ENCODE results near the gene NOXO1. TPM values are rescaled to one million over a fixed set of nuclear protein-coding genes. Genes with fewer than 3 reads are reported as not detected.

Gene NOXO1, protein sequence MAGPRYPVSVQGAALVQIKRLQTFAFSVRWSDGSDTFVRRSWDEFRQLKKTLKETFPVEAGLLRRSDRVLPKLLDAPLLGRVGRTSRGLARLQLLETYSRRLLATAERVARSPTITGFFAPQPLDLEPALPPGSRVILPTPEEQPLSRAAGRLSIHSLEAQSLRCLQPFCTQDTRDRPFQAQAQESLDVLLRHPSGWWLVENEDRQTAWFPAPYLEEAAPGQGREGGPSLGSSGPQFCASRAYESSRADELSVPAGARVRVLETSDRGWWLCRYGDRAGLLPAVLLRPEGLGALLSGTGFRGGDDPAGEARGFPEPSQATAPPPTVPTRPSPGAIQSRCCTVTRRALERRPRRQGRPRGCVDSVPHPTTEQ
- 0.12 and 0.13 TPM in 2 replicates for total RNA-seq

DNA sequence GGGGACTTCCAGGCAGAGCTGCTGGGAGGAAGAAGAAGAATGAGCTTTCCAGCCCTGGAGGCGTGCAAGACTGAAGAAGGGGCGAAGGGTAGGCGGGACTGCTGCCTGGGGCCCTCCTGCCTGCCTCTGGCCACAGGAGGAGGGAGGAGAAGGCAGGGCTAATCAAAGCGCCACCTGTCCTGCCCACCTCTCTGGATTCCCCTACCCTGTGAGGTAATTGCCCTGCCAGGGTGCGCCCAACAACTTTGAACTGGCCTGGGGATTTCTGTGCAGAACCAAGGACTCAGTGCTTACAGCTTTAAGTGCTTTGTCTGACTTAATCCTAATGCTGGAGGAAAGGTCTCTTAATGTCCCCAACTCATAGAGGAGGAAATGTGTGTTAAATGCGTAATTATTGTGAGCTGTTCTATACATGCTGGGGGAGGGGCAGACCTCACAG is at the start of gene NOXO1:
TSS of gene NOXO1 (minus strand) at position 72 of the 439 bp plus-strand sequence. CDS start 290 bp downstream, outside the sequence.

DNA sequence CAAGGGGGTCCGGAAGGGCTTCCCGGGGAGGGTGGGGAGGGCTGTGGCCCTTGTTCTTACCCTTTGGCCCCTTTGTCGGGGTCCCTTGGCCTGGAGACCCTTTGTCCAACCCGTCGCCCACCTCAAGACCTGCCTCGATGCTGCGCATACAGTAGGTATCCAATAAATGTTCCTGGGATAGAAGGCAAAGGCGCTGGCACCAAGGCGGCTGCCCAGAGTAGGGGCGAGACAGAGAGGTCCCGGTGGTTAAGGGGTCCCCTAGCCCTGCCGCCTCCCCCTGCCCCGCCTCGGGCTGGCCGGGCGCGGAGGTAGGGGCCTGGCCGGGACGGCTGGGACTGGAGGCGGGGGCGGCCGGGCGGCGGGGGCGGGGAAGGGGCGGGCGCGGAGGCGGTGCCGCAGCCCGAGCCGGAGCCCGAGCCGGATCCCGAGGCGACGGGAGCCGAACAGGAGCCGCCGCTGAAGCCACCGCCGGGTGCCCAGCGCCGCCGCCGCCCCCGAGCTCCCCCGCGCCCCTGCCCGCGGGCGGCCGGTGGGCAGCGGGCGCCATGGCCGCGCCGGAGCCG is 45.3 kb upstream of the NOXO1 start, which contains the start of gene NHERF2:
TSS of gene NHERF2 (plus strand) at position 442 of the 563 bp plus-strand sequence. CDS start at position 546, 104 bp downstream.

DNA sequence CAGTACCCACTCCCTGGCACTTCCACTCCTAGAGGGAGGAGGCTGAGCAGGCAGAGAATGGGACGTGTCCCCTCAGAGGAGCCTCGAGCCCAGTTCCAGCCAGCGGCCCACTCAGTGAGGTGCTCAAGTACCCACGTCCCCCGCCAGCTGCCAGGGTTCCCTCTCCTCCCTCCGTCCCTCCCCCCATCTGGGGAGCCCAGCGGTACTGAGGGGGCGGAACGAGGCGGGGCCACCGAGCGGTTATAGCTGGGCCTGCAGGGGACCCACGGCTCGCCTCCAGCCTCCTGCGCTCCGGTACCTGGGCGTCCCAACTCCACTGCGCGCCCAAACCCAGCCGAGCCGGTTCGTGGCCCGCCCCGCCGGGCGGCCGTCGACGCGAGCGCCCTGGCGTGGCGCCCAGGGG is 38.2 kb upstream of the NOXO1 start, which contains the start of gene NPW:
TSS of gene NPW (plus strand) at position 268 of the 403 bp plus-strand sequence.

DNA sequence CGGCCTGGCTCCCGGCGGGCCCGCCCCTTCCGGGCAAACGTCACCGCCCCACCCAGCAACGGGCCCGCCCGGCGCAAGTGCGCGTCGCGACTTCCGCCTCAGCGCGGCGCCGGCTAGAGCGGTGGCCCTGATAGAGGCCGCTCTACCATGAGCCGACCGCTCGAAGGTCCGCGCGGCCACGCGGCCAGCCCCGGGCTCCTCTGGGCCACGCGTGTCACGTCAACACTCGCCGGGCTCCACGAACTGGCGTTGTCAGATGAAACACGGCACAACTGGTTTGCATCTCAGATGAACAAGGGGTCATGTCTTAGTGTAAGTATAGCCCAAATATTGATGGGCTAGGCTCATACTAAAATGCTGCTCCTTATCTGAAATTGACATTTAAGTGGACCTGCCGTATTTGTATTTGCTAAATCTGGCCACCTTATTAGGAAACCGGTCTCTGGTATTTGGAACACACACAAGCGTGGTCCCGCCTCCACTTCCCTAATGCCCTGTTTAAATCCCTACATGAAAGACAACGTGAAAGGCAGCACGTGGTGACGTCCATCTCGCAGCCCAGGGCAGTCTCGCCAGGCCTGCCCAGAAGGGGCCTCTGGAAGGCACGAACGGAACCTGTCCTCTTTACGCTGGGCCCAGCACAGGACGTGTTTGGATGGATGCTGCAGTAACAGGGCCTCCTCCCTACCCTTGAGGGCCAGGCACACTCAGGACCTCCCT is 28.7 kb upstream of the NOXO1 start, which contains the start of gene ZNF598:
TSS of gene ZNF598 (minus strand) at position 31 of the 720 bp plus-strand sequence.

DNA sequence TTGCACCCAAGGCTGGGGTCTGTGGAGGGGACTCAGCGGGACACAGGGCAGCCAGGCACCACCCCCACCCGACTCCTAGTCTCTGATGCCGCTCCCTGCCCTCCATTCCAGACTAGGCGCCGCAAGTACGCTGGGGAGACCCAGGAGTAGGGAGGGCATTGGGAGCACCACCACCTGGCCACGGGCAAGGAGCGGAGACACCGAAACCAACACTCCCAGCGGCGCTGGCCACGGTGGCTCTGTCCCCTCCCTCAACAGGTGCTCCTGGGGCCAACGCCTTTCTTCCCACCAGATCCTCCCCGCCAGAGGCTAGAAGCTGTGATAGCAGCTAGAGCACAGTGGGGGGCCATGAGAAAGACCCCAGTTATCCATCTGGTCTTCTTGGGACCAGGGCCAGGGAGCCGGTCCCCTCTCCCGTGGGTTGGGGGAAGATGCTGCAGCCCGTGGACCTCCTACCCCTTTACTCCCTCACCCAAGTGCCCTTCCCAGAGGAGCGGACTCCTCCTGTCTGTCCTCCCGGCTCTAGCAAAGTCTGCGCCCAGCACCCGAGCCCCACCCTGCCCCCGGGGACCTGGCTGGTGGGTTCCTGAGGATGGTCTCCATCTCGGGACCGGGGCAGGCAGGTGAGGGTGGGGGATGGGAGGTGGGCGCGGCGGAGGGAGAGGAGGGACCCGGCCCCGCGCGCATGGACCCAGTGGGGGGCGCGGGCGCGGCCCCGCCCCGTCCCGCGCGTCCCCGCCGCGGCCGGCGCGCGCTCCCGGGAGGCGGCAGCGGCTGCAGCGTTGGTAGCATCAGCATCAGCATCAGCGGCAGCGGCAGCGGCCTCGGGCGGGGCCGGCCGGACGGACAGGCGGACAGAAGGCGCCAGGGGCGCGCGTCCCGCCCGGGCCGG is 8.2 kb upstream of the NOXO1 start, which contains the start of gene SYNGR3:
TSS of gene SYNGR3 (plus strand) at position 762 of the 892 bp plus-strand sequence. CDS start 133 bp downstream, outside the sequence.

DNA sequence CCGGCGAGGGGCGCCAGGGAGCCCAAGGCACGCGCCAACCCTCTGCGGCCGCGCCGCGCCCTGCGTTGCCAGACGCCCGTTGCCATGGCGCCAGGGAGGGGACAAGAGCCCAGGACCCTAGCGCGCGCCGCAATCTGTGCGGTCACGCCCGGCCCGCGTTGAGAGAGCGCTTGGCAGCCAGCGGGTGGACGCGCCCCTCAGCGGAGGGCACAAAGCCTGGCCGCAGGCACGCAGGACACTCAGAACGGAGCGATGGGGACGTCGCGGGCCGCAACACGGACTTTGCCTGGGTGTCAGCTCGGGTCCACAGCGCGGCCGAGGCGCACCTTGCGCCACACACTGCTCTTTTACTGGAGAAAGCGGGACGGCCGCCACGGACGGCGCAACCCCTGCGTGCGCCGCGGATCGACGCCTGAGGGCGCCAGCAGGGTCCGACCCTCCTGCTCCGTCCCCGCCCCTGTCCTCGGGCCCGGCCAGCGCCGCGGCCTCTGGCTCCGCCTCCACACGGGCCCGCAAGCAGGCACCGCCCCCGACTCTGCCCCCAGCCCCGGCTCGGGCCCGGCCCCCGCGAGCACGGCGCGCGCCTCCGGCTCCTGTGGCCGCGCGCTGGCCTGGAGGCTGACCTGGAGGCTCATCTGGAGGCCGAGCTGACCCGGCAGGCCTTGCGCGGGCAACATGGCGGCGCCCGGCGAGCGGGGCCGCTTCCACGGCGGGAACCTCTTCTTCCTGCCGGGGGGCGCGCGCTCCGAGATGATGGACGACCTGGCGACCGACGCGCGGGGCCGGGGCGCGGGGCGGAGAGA is 2.5 kb upstream of the NOXO1 start, which contains the start of gene GFER:
TSS of gene GFER (plus strand) at position 650 of the 803 bp plus-strand sequence. CDS start at position 676, 26 bp downstream.

DNA sequence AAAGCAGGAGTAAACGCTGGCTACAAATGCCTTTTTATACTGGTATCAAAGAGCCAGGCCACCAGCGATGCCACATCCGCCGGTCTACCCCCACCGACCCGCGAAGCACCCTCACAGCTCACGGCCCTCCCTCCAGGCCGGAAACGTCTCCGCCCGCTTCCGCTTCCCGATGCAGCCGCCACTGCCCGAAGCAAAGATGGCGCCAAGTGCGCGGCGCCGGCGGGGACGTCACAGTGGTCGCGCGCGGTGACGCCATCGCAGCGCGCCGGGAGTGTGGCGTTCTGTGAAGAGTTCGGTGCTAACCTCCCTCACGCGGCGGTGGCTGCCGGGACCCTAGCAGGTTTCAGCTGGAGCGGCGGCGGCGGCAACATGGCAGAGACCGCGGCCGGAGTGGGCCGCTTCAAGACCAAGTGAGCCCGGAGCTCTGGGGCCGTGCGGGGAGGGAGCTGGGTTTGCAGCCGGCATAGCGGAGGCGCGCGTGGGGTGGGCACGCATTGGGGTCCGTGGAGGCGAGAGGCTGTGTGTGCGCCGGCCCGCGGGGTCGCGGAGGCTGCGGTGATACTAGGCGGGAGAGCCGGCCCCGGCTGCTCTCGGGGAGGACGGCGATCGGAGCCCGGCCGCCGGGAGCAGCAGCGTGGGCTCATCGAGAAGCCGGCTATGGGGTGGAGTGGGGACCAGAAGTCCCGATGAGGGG is 9.3 kb downstream of the NOXO1 start, which contains the start of gene TBL3:
TSS of gene TBL3 (plus strand) at position 258 of the 694 bp plus-strand sequence. CDS start at position 370, 112 bp downstream.

DNA sequence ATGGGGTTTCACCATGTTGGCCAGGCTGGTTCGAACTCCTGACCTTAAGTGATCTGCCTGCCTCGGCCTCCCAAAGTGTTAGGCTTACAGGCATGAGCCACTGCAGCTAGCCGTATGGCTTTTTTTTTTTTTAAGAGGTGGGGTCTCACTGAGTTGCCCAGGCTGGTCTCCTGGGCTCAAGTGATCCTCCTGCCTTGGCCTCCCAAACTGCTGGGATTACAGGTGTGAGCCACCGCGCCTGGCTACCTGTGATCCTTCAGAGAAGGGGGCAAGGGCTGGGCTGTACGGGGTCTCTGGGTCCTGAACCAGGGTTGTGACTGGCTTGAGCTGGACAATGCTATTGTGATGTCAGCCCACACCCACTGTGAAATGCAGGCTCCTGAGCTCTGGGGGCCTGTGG is 14.8 kb downstream of the NOXO1 start, which contains the start of gene RNF151:
TSS of gene RNF151 (plus strand) at position 397 of the 400 bp plus-strand sequence. CDS start 26 bp downstream, outside the sequence.

DNA sequence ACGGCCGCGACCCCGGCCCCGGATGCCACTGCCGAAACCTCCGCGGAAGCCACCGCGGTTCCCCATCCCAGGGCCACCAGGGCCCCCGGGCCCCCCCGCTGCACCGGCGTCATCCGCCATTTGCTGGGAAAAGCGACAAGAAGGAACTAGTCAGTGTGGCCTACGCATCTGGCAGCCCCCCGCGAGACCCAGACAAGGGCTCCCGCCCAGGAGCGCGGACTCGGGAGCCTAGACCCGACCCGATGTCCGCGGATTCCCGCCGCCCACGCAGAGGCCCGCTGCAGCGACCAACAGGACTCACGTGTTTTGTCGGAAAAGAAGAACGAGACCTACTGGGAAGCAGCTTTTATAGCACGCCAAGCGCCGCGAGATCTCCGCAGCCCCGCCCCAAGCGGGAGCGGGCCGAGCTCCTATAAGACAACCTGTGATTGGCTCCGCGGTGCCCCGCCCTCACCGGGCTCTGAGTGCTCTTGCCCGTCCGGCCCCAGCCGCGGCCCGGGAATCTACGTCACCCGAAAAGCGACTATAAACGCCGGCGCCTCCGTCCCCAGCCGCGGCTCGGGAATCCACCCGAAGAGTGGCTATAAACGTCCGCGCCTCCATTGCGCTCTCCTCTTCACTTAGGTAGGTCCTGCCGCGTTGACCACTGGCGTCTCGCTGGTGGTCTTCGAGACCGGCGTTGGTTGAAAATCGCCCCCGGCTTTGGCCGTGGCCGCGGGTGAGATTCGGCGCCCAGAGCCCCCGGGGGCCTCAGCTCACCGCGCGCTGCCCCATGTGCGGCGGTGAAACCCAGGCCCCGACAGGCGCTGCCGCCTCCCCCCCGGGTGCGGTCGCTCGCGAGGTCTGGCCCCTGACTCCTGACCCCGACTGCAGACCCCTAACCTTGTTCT is 16.5 kb downstream of the NOXO1 start, which contains the start of gene RPS2:
TSS of gene RPS2 (minus strand) at position 321 of the 890 bp plus-strand sequence. CDS start at position 120, 201 bp downstream.

DNA sequence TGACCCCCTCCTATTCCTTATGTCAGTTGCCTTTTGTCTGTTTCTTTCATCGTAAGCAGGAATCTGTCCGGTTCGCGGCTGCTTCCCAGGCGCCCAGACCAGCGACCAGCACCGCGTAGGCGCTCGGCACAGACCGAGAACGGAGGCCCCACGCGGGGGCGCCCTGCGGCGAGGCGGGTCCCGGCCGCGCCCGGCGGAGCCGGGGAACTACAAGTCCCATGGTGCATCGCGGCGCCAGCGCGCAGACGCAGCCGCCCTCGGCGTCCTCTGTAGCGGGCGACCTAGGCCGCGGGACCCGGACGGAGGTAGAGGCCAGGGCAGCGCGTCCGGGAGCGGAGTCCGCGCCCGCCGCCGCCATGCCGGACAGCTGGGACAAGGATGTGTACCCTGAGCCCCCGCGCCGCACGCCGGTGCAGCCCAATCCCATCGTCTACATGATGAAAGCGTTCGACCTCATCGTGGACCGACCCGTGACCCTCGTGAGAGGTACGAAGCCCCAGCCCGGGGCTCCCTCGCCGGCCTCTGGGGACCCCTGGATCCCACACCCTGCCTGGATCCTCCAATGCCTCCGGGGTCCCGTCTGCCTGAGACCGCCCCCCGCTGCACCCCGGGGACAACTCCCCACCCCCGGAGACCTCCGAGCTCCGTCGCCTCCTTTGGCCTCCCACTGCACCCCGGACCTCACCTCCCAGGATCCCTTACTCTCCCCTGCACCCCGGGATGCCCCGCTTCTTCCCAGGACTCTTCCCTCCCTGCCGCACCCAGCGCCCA is 21.8 kb downstream of the NOXO1 start, which contains the start of gene NDUFB10:
TSS of gene NDUFB10 (plus strand) at position 270 of the 771 bp plus-strand sequence. CDS start at position 357, 87 bp downstream.

DNA sequence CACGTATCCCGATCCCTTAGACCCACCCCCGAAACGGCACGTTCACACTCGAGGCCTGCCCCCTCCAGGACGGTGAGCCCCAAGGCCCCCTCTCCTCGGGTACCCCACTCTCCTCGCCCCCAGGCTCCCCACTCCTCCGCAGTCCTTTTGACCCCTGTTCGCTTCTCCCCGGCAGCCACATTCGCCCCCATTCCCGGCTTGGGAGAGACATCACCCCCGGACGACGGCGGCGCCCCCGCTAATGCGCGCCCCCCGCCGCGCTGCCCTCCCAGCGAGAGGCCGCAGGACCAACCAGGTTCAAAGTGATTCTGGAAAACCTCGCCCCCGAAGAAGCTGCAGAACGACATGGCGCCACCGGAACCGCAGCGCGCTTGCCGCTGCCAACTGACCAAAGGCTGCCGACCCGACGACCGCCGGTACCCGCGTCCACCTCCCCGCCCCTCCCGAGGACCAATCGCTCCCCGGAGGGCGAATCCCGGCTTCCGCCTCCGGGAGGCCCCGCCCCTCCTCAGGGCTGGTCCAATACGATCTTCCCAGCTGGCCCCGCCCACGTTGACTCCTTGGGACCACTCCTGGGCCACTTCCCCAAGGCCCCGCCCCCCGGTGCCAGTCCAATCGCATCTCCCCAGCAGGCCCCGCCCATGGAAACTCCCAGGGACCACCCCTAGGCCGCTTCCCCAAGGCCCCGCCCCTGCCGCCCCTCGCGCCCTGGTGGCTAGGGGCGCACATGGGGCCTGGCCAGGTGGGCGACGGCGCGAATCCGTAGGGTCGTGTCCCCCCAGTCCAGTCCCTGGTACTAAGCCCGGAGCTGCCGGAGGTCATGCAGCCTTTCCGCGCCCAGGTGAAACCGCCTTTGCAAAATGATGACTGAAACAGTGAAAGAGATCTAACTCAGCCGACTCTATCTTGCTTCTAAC is 38.2 kb downstream of the NOXO1 start, which contains the start of gene MSRB1:
TSS of gene MSRB1 (minus strand) at position 390 of the 917 bp plus-strand sequence. CDS start at position 347, 43 bp downstream.

Other genes with a start within 250 kb of the NOXO1 start
- gene NME3, start 209.9 kb downstream of the NOXO1 start, total RNA-seq = 35.4 and 48.1 TPM in 2 replicates
- gene EME2, start 208.7 kb downstream of the NOXO1 start, total RNA-seq = 8.1 and 9.5 TPM in 2 replicates
- gene MRPS34, start 208.3 kb downstream of the NOXO1 start, total RNA-seq = 68.1 and 79.9 TPM in 2 replicates
- 24.2 and 25.4 TPM in 2 replicates for gene SPSB3, start 198.9 kb downstream of the NOXO1 start, total RNA-seq
- gene NUBP2, start 198.5 kb downstream of the NOXO1 start, total RNA-seq = 45.8 and 63.5 TPM in 2 replicates
- gene IGFALS, start 187.8 kb downstream of the NOXO1 start, total RNA-seq = under 0.01 and 0.06 TPM in 2 replicates
- gene HAGH, start 154.6 kb downstream of the NOXO1 start, total RNA-seq = 59.3 and 85.5 TPM in 2 replicates
- 47.1 and 74.9 TPM in 2 replicates for gene FAHD1, start 154.3 kb downstream of the NOXO1 start, total RNA-seq
- gene MEIOB, start 109.3 kb downstream of the NOXO1 start, total RNA-seq = not detected in 2 replicates
- gene HS3ST6, start 63.1 kb downstream of the NOXO1 start, total RNA-seq = not detected in 2 replicates
- 6.3 and 6.4 TPM in 2 replicates for gene MSRB1, start 38.3 kb downstream of the NOXO1 start, total RNA-seq
- not detected in 2 replicates for gene RPL3L, start 26.8 kb downstream of the NOXO1 start, total RNA-seq
- gene NDUFB10, start 21.9 kb downstream of the NOXO1 start, total RNA-seq = 259 and 267 TPM in 2 replicates
- gene RPS2, start 16.6 kb downstream of the NOXO1 start, total RNA-seq = 1,947 and 2,136 TPM in 2 replicates
- gene RNF151, start 14.6 kb downstream of the NOXO1 start, total RNA-seq = not detected in 2 replicates
- gene TBL3, start 9.4 kb downstream of the NOXO1 start, total RNA-seq = 29.7 and 32.4 TPM in 2 replicates
- gene GFER, start 2.7 kb upstream of the NOXO1 start, total RNA-seq = 9.9 and 11.2 TPM in 2 replicates
- 0.66 and 0.99 TPM in 2 replicates for gene SYNGR3, start 8.5 kb upstream of the NOXO1 start, total RNA-seq
- gene ZNF598, start 28.4 kb upstream of the NOXO1 start, total RNA-seq = 9.6 and 12.3 TPM in 2 replicates
- 0.06 and 0.13 TPM in 2 replicates for gene NPW, start 38.3 kb upstream of the NOXO1 start, total RNA-seq
- gene NHERF2, start 45.4 kb upstream of the NOXO1 start, total RNA-seq = 98.1 and 182 TPM in 2 replicates
- gene NTHL1, start 66.4 kb upstream of the NOXO1 start, total RNA-seq = 40.6 and 59.2 TPM in 2 replicates
- 44.3 and 53.0 TPM in 2 replicates for gene TSC2, start 66.5 kb upstream of the NOXO1 start, total RNA-seq
- gene PKD1, start 154.4 kb upstream of the NOXO1 start, total RNA-seq = 131 and 144 TPM in 2 replicates
- gene RAB26, start 167.2 kb upstream of the NOXO1 start, total RNA-seq = 2.0 and 2.4 TPM in 2 replicates
- gene TRAF7, start 174.3 kb upstream of the NOXO1 start, total RNA-seq = 42.0 and 44.8 TPM in 2 replicates
- gene CASKIN1, start 215.1 kb upstream of the NOXO1 start, total RNA-seq = under 0.01 and 0.40 TPM in 2 replicates
- 11.3 and 16.8 TPM in 2 replicates for gene MLST8, start 224.0 kb upstream of the NOXO1 start, total RNA-seq
- gene BRICD5, start 229.4 kb upstream of the NOXO1 start, total RNA-seq = 1.2 and 1.7 TPM in 2 replicates
- 7.0 and 12.2 TPM in 2 replicates for gene PGP, start 233.4 kb upstream of the NOXO1 start, total RNA-seq
- 22.6 and 29.9 TPM in 2 replicates for gene E4F1, start 242.1 kb upstream of the NOXO1 start, total RNA-seq